HG03280 (cell line): ENCODE measurements around the gene ANGPTL4.
"Not testable (repeated sequence)": the region's sequence is repeated elsewhere in the genome, so short reads cannot be mapped to it uniquely, and the experiment has no call there.

Experiments
- ATAC-seq: cut with Tn5 transposase; IDR thresholded peaks from one replicate; pipeline ENCODE4 v1.9.1; 2021; ENCODE audit warnings: mild to moderate bottlenecking, moderate library complexity; ENCODE audit not compliant: unreplicated experiment

ANGPTL4 gene, protein sequence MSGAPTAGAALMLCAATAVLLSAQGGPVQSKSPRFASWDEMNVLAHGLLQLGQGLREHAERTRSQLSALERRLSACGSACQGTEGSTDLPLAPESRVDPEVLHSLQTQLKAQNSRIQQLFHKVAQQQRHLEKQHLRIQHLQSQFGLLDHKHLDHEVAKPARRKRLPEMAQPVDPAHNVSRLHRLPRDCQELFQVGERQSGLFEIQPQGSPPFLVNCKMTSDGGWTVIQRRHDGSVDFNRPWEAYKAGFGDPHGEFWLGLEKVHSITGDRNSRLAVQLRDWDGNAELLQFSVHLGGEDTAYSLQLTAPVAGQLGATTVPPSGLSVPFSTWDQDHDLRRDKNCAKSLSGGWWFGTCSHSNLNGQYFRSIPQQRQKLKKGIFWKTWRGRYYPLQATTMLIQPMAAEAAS

DNA sequence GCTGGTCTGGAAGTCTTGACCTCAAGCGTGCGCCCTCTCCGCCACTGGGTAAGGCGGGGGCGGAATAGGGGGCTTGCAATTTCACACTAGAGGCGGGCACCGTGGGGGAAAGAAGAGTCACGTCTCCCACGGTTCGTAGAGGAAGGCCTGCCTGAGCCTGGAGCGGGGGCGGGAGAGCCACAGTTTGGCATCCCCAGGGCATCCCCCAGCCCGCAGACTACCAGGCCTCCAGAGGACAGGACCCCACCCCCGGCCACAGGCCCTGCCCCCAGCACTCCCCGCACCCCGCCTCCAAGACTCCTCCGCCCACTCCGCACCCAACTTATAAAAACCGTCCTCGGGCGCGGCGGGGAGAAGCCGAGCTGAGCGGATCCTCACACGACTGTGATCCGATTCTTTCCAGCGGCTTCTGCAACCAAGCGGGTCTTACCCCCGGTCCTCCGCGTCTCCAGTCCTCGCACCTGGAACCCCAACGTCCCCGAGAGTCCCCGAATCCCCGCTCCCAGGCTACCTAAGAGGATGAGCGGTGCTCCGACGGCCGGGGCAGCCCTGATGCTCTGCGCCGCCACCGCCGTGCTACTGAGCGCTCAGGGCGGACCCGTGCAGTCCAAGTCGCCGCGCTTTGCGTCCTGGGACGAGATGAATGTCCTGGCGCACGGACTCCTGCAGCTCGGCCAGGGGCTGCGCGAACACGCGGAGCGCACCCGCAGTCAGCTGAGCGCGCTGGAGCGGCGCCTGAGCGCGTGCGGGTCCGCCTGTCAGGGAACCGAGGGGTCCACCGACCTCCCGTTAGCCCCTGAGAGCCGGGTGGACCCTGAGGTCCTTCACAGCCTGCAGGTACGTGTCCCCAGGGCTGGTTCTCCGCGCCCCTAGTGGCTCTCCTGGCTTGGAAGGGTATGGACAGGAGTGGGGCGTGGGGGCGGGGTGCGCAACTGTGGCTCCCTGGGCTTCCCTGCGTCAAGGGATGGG is at the start of gene ANGPTL4:
Gene ANGPTL4, plus strand, starts transcription at position 353 of the 969 bp plus-strand sequence. Its CDS starts 167 bp downstream, at position 520.
- ATAC-seq = no peak

DNA sequence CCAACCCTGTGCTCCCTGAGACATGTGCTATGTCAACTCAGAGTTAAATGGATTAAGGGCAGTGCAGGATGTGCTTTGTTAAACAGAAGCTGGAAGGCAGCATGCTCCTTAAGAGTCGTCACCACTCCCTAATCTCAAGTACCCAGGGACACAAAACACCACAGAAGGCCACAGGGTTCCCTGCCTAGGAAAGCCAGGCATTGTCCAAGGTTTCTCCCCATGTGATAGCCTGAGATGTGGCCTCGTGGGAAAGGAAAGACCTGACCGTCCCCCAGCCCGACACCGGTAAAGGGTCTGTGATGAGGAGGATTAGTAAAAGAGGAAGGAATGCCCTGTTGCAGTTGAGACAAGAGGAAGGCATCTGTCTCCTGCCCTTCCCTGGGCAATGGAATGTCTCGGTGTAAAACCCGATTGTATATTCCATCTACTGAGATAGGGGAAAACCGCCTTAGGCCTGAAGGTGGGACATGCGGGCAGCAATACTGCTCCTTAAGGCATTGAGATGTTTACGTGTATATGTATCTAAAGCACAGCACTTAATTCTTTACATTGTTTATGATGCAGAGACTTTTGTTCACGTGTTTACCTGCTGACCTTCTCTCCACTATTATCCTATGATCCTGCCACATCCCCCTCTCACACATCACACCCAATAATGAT is 48.8 kb upstream of the ANGPTL4 start:
- not testable (repeated sequence) for ATAC-seq

DNA sequence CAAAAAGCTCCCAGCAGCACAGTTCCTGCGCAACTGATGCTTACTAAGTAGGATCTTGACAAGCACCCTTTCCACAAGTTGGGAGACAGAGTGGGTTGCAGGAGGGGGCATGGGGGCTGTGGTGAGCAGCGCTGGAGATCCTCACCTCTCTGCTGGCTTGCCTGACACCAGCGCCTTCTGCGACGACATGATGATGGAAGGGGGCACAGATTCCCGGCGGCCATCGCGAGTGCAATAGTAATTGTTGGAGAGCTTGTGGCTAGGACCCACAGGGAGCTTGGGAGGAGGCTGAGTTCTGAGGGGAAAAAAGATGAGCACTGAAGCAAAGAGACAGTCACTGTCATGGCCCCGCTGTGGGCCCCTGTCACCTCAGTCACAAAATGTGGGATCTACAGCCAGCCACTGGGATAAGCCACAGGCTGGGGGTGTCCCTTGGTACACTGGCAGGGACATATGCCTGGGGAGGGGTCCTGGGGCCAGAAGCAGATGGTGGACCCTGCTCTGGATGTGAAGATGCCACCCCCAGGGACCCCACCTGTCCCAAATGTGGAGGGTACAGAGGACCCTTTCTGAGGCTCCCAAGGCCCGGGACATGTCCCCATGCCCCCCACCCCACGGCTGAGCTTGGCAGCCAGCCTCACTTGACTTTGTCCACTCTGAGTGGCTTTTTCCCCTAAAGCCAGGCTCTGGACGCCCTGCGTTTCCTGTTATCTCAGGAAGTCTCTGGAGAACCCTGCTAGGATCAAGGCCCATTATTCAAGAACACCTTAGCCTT is 47.4 kb upstream of the ANGPTL4 start:
- no peak for ATAC-seq

DNA sequence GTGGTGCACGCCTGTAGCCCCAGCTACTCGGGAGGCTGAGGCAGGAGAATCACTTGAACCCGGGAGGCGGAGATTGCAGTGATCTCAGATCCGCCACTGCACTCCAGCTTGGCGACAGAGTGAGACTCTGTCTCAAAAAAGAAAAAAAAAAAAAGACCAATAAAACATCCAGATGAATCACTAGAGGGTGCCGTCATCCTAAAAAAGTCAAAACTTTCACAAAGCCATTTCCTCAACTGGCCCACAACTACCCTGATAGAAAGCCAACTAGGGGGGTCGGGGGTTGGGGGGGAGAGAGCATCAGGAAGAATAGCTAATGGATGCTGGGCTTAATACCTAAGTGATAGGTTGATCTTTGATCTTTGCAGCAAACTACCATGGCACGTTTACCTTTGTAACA is 45.1 kb upstream of the ANGPTL4 start:
- not testable (repeated sequence) for ATAC-seq

DNA sequence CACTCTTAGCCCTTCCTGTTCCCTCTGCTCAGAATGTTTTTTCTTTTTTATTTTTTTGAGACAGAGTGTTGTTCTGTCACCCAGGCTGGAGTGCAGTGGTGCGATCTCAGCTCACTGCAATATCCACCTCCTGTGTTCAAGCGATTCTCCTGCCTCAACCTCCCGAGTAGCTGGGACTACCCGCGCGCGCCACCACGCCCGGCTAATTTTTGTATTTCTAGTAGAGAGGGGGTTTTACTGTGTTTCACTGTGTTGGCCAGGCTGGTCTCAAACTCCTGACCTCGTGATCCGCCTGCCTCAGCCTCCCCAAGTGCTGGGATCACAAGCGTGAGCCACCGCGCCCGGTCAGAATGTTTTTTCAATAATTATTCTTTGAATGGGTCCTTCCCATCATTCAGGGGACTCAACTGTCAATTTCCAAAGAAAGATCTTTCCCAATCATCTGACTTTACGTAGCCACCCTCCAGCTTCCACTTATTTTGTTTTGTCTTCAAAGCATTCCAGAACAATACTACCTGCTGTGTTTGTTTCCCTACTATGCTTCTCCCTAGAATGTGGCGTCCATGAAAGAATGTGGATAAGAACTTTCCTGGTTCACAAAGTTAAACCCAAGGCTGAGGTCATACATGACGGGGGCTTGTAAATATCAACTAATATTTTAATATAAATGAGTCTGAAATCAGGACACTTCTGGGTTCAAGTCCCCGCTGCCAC is 44.0 kb upstream of the ANGPTL4 start:
- ATAC-seq = no peak

DNA sequence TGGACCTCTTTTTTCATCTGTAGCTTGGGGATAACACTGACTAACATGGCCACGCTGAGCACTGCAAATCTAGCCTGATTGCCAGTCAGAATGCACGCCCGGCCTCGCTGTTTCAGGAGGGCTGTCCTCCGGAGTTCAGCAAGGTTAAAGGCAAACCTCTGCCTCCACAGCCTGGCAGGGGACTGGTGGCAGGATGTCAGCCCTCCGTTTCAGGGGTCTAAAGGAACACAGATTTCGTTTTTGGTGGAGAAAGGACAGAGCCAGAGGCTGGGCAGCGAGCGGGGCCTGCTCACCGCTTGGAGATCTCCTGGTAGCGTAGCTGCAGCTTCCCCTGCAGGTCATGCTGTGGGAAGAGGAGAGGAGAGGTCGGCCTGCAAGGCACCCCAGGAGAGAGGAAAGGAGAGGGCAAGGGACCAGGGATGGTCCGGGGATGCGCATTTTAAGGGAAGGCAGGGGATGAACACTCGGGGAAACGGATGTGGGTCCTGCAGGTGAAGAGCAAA is 43.3 kb upstream of the ANGPTL4 start:
- ATAC-seq = peak; percentile 15

DNA sequence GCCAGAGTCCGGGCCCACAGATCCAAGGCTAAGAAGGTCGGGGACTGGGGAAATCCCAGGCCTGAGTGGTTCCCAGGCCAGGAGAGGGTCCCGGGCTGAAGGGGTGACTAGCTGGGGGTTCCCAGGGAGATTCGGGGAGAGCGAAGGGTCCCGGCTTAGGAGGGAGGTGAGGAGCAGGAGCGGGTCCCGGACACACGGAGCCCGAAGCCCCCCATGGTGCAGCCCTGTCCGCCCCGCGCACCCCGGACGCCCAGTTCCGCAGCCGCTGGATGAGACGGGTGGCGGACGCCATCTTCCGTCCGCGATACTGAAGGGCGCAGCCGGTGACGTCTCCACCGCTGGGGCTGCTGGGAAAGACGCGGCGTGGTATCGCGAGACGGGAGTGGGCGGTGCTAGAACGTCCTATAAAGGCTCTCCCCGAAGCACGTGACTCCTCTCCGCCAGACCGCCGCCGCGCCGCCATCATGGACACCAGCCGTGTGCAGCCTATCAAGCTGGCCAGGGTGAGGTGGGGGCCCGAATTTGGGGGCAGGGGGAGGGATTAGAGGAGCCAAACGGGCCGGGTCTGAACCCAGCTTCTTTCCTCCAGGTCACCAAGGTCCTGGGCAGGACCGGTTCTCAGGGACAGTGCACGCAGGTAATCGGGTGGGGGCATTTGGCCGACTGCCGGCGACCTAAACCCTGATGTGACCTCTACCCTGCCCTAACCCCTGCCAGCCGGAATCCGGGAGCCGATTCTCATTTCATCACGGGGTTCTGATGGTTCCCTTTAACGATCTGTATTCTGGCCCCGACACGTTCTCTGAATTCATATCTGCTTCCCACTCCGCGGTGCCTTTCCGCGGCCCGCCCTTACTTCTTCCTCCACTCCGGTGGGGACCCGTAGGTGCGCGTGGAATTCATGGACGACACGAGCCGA is 42.6 kb upstream of the ANGPTL4 start, which contains the start of the genes NDUFA7 and RPS28:
Gene NDUFA7, minus strand, starts transcription at position 309 of the 919 bp plus-strand sequence. Its CDS starts 17 bp downstream, at position 292.
Gene RPS28, plus strand, starts transcription at position 430 of the 919 bp plus-strand sequence. Its CDS starts 35 bp downstream, at position 465.
- peak; percentile 93 for ATAC-seq

DNA sequence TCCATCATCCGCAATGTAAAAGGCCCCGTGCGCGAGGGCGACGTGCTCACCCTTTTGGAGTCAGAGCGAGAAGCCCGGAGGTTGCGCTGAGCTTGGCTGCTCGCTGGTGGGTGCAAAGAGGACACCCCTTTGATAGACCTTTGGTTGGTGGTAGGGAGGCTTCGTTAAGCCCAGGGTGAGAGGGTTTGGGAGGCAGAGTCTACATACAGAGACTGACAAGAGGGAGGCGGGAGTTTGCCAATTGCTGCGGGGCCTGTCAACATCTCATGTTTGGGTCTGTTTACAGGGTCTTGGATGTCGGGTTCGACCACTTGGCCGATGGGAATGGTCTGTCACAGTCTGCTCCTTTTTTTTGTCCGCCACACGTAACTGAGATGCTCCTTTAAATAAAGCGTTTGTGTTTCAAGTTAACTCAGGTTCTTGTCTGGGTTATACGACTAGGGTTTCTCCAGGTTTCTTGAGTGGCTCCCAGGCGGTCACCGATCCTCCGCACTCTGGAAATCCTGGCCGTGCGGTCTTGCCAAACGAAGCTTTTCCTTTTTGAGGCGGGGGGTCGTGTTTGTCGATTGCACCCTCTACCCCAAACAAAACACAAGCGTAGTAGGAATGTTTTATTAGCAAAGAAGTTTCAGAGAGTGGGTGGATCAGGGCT is 41.8 kb upstream of the ANGPTL4 start:
- no peak for ATAC-seq

DNA sequence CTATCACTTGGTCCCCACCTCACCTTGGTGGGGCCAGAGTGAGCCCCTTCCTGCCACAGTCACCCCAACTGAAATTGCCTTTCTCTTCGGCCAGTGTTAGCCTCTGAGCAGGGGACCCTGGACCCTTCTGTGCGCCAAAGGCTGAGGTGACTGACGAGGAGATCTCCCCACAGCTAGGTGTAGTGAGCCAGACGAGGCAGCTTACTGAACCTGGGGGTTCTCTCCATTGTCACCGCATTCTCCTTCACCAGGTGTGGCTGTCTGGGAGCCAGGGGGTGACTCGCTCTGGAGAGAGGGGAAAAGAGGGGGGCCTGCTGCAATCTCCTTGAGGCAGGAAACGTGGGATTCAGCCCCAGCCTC is 41.3 kb upstream of the ANGPTL4 start:
- no peak for ATAC-seq

DNA sequence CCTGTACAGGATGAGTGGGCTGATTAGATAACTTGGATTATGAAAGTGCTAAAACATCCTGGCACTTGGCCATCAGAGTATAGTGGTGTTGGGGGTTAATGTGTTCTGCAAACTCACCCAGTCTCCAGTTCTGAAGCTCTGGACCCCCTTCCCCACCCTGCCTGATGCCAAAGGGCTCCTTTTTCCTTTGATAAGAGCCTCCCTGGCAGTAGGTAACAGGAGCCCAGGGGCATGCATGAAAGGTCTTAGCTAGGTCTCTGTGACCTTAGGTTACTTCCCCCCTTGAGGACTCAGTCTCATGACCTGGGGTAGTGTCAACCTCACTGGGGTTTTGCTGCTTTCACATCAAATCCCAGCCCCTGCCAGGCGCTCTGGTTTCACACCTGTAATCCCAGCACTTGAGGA is 40.2 kb upstream of the ANGPTL4 start:
- no peak for ATAC-seq

DNA sequence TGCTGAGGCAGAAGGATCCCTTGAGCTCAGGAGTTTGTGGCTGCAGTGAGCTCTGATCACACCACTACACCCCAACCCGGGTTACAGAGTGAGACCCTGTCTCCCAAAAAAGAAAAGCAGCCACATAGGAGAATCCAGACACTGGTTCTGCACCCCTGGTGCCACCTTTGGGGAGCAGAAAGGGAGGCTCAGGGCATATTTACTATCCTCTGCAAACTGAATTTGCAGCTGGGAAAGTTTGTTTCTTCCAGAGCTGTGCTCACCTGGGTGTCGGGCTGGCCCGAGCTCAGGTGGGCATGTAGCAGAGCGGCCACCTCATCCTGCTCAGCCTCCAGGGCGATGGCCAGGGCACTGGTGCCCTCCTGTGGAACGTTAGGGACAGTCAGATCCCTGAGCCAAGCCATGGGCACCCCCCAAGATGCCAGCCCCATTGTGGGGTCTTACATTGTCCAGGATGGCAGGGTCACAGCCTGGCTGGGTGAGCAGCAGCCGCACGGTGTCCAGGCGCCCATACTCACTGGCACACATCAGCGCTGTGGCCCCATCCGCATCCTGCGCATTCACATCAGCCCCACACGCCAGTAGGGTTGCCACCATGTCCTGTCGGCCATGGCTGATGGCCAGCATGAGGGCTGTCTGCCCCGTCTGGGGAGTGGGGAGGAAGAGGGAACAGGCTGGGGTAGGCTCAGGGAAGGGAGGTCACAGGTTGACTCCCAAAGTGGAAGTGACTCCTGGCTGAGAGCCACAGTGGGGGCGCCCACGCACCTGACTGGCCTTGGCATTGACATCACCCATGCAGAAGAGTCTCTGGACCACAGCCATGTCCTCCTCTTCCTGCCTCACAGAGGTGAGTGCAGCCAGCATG is 39.5 kb upstream of the ANGPTL4 start:
- ATAC-seq = no peak

DNA sequence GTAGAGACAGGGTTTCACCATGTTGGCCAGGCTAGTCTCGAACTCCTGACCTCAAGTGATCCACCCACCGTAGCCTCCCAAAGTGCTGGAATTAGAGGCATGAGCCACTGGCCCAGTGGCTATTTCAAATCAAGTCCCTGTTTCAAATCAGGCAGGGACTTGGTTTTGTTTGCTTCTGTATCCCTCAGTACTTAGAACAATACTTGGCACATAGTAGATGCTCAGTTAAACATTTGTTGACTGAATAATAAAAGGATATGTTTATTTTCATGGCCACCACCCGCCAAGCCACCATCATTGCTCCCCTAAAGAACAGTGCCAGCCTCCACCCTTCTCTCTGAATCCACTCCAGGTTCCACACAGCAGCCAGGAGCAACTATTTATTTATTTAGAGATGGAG is 38.5 kb upstream of the ANGPTL4 start:
- ATAC-seq = no peak

DNA sequence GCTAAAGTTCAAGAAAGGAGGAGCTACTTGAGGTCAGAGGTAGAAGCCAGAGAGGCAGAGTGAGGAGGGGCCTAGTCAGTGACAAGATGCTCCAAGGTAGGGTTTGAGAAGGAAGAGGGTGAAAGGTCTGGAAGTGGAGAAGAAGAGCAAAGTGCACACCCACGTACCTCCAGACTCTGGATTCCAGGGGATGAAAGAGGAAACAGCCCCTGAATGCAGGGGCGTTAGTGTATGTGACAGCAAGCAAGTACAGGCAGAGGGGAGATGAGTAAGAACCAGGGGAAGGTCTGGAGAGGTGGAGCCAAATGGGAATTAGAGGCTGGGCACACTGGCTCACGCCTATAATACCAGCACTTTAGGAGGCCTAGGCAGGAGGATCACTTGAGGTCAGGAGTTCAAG is 34.0 kb upstream of the ANGPTL4 start:
- ATAC-seq = no peak

DNA sequence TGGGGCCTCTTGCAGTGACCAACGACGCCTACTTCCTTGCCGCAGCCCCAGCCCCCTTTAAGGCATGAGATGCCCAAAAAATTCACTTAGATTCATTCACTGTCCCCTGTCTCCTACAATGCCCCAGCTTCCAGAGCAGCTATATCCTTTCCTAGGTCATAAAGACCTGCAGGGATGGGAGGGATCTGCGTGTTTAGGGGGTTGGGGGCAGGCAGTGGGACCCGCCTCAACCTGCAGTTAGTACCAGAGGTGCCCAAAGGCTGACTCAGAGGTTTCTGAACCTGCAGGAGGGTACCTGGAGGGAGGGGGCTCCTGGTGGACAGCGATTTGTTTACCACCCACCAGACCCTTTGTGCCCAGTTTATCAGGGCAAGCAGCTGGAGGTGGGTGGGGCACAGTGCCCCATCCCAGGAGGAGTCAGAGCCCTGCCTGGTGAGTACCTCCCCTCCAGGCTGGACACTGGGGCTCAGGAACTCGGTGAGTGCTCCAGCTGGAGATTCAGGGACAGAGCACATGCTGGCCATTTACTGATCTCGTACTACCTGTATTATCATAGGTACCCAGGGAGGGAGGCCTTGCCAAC is 32.6 kb upstream of the ANGPTL4 start:
- ATAC-seq = no peak

DNA sequence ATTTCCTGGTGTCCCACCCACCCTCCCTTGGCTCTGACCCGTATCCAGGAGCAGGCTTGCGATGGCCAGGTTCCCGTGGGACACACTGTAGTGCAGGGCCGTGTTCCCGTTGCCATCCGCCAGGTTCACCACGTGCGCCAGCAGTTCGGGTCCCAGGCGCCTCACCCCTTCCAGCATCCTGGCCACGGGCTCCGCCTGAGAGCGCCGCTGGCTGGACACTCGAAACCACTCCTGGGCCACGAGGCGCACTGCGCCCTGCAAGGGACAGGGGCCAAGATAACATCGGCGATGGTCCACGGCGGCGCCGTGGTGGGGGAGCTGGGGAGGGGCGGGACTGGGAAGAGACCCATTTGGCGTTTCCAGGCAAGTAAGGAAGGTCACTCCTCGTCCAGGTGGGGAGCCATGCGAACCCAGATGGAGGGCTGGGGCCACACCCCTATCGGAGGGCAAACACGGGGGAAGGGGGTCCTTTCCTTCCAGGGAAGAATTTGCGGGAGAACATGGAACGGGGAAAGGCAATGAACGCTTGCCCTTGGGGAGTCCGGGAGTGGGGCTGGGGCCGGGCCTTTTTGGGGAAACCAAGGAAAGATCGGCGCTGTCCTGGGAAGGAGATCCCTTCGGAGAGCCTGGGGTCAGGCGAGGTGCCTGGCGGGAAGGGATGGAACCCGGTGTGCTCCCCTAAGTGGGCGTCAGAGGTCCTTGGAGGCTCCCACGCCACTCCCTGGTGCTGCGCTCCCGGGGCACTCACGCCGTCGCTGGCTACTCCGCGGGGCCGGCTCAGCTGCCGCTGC is 30.8 kb upstream of the ANGPTL4 start:
- no peak for ATAC-seq
